Measurements from ENCODE around the gene VTI1B.

Gene VTI1B

GRCh38 chr14:67674480-67675218 is at the start of gene VTI1B:
Gene VTI1B, minus strand, starts transcription at chr14:67674632. Its CDS starts 143 bp downstream, at chr14:67674489.
- Histone ChIP-seq H3F3A (ENCODE audit: control insufficient read depth, insufficient read depth) (peaks cover 6% of the 10 kb centered on the region), H3K27me3 (ENCODE audit: control insufficient read depth, low read length) (no peaks in the 10 kb centered on the region), H3K36me3 (ENCODE audit: control insufficient read depth, low read length) (peaks cover 24% of the 10 kb centered on the region), H4K20me1 (ENCODE audit: control insufficient read depth, insufficient read depth, low read depth, low read length) (peaks cover 6% of the 10 kb centered on the region; the same call in 1 of the 2 replicates), H3K4me1 (ENCODE audit: control insufficient read depth, low read length) (peaks cover 31% of the 10 kb centered on the region), H3K79me2 (ENCODE audit: control insufficient read depth, low read length) (peaks cover 48% of the 10 kb centered on the region), H3K9me2 (replicated peaks; ENCODE audit: control insufficient read depth, low read length) (no peaks in the 10 kb centered on the region), H3K4me2 (ENCODE audit: low read length) (peak within 1 kb of the TSS; percentile 88), H3K4me3 (ENCODE audit: low read length) (peak within 1 kb of the TSS; percentile 95), H3K27ac (ENCODE audit: low read depth, low read length) (peak within 1 kb of the TSS; percentile 61), H3K9me3 (ENCODE audit: control insufficient read depth, insufficient read depth, low read length) (no peaks in the 10 kb centered on the region)
- TF ChIP-seq CTCF (IDR thresholded peaks at IDR 0.05; ENCODE audit: low read depth, low read length, poor library complexity, severe bottlenecking) (peak; percentile 24), EZH2phosphoT487 (IDR thresholded peaks at IDR 0.05; ENCODE audit: borderline replicate concordance, low read length) (no peak)

- Histone ChIP-seq H3K9me2 (replicated peaks; ENCODE audit: control insufficient read depth, low read length) (no peaks in the 10 kb centered on the region), H3K27ac (ENCODE audit: low read depth, low read length) (no peak overlapping the region), H3F3A (ENCODE audit: control insufficient read depth, insufficient read depth) (no peaks in the 10 kb centered on the region), H3K4me1 (ENCODE audit: control insufficient read depth, low read length) (no peaks in the 10 kb centered on the region), H3K4me2 (ENCODE audit: low read length) (no peak overlapping the region), H4K20me1 (ENCODE audit: control insufficient read depth, insufficient read depth, low read depth, low read length) (no peaks in the 10 kb centered on the region), H3K36me3 (ENCODE audit: control insufficient read depth, low read length) (no peaks in the 10 kb centered on the region), H3K27me3 (ENCODE audit: control insufficient read depth, low read length) (peaks cover 41% of the 10 kb centered on the region), H3K9me3 (ENCODE audit: control insufficient read depth, insufficient read depth, low read length) (no peaks in the 10 kb centered on the region), H3K79me2 (ENCODE audit: control insufficient read depth, low read length) (no peaks in the 10 kb centered on the region), H3K4me3 (ENCODE audit: low read length) (no peak overlapping the region)
- TF ChIP-seq EZH2phosphoT487 (IDR thresholded peaks at IDR 0.05; ENCODE audit: borderline replicate concordance, low read length) = no peak
- TF ChIP-seq CTCF (IDR thresholded peaks at IDR 0.05; ENCODE audit: low read depth, low read length, poor library complexity, severe bottlenecking) = no peak
Measured at GRCh38 chr14:67722293-67722692, 47.9 kb upstream of the VTI1B start.

- Histone ChIP-seq H3K4me3 (ENCODE audit: low read length) (no peak overlapping the region), H3K4me2 (ENCODE audit: low read length) (no peak overlapping the region), H4K20me1 (ENCODE audit: control insufficient read depth, insufficient read depth, low read depth, low read length) (no peaks in the 10 kb centered on the region), H3K27me3 (ENCODE audit: control insufficient read depth, low read length) (peaks cover 41% of the 10 kb centered on the region), H3K9me2 (replicated peaks; ENCODE audit: control insufficient read depth, low read length) (no peaks in the 10 kb centered on the region), H3K9me3 (ENCODE audit: control insufficient read depth, insufficient read depth, low read length) (no peaks in the 10 kb centered on the region), H3K27ac (ENCODE audit: low read depth, low read length) (no peak overlapping the region), H3K79me2 (ENCODE audit: control insufficient read depth, low read length) (no peaks in the 10 kb centered on the region), H3K4me1 (ENCODE audit: control insufficient read depth, low read length) (no peaks in the 10 kb centered on the region), H3F3A (ENCODE audit: control insufficient read depth, insufficient read depth) (no peaks in the 10 kb centered on the region), H3K36me3 (ENCODE audit: control insufficient read depth, low read length) (no peaks in the 10 kb centered on the region)
- TF ChIP-seq EZH2phosphoT487 (IDR thresholded peaks at IDR 0.05; ENCODE audit: borderline replicate concordance, low read length) (no peak), CTCF (IDR thresholded peaks at IDR 0.05; ENCODE audit: low read depth, low read length, poor library complexity, severe bottlenecking) (no peak)
Measured at GRCh38 chr14:67721875-67722274, 47.4 kb upstream of the VTI1B start.

Data from DOHH2 (cell line).